HG03469 (cell line): ENCODE measurements around the gene ARHGAP35.

Source experiments
- ATAC-seq: cut with Tn5 transposase; IDR thresholded peaks from one replicate; pipeline ENCODE4 v1.9.1; 2021; ENCODE audit warnings: mild to moderate bottlenecking, moderate library complexity, moderate number of reproducible peaks; ENCODE audit not compliant: unreplicated experiment

Gene ARHGAP35

DNA sequence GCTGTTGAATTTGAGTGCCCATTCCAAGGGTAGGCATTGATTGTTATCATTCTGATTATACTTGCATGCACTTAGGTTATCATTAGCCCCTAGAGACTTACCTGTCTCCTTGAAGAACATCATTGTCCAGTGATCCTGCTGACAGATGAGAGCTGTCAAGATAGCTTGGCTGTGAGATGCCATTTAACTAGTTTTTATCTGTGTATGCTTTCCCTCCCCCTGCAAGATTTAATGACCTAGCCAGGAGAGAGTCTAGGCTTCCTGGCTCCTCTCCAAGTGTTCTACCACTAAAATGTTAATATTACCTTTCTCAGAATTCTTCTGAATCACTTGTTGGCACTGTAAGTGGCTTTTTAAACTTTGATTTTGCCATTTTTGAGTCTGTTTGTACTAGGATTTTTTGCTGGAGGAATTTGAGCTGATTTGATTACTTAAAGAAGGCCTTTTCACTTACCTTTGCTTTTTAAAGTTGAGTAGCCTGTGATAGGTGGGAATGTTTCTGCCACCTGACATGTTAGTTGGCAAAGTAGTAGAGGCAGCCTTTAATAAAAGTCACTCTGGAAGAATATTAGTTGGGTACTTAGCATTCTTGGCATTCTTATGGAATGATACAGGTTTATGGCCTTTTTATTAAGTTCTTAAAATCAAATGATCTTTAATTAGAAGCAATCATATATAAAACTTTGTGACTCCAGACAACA is 41.1 kb downstream of the ARHGAP35 start:
- ATAC-seq, result no peak

DNA sequence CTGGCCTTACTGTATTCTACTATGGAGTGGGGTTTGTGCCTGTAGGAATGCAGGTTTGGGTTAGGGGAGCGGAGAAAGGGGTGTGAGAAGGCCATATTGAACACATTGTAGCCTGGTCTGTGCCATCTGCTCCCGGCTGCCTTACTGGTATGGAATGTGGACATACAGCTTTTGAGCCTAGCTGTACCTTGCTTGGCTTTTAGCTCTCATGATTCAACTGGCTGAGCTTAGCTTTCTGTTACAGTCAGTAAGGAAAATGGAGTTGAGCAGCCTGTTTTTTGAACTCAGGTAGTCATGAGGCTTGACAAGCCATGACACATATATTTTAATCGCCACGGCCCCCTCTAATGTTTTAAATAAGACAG is 41.6 kb downstream of the ARHGAP35 start:
- no peak for ATAC-seq

DNA sequence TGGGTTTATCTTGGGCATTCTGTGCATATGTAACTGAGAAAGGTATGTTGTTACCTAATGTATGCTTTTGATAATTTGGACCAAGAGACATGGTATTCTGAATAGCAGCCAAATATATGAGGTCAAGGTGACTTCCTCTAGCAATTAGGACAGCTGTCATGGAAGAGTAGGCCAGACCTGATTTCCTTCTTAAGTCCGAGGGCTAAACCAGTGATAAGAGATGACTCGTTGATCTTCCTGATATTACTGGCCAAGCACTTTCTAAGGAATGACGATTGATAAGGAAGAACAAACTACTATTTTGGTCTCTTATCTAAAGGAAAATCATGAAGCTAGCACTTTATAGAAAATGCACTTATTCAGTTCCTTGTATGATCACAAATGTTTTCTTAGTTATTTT is 42.7 kb downstream of the ARHGAP35 start:
- no peak for ATAC-seq

DNA sequence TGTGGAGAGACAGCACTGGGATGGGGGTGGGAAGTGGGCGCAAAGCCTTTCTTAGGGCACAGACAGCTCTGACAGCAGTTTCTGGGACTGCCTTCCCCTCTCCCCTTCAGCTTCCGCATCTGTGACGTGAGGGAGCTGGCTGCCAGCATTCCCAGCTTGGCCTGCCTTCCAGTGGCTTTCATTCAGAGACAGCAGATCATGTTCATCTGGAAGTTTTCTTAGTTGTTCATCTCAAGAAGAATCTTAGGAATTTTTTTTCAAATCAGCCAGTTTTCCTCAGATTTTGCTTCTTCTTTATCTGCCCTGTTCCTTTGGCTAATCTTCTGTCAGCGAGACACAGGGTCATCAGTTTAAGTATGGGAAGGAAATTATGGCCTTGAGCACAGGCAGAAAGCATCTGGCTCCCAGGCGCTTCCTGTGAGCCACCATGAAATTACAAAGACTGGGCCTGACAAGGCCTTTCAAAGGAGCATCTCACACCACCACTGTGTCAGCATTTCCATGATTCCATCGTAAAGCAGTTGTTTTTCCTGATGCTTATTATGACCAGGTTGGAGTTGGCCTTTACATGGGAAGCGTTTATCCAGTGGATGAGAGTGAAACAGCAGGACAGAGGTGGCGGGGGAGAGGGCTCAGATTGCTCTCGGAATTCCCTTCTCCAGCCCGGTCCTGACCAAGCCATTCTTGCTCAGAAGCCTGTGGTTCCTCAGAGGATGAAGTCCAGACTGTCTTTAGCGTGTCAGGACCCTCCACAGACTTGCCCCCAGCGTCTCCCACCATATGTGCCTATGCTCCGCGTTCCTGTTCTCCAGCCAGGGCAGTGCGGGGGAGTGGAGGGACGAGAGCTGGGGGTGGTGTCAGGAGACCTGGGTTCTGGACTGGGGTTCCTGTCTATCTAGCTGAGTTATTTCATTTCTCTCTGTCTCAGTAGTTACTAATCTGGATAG is 43.6 kb downstream of the ARHGAP35 start:
- ATAC-seq, result no peak

DNA sequence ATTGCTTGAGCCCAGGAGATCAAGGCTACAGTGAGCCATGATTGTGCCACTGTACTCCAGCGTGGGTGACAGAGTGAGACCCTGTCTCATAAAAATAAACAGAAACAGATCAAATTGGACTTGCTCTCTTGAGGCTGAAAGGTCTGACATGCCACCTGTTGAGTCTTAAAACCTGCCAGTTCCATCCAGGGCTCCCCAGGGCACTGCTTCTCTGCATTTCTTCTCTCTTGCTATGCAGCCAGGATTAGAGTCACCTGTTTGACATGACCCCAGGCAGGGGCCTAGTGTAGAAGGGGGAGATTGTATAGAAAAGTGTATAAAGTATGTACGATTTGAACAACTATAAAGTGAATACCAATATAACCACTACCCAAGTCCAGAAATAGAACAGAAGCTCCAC is 45.4 kb downstream of the ARHGAP35 start:
- ATAC-seq, result no peak

DNA sequence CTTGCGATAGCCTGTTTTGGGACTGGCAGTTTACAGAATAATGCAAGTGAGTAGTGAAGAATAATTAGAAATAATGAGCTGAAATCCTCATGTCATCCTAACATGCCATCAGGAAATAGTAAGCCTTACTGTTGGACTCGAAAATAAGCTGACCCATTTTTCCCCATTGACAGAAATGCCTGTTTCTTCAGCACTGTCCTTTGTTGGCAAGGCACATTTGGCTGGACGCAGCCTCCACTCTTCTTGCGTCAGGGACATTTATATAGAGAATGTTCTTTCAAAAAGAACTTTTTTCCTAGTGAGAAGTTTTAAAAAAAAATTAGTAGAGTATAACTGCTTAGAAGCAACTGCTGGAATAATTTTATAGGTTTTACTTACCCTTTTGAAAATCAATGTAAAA is 47.1 kb downstream of the ARHGAP35 start:
- no peak for ATAC-seq

DNA sequence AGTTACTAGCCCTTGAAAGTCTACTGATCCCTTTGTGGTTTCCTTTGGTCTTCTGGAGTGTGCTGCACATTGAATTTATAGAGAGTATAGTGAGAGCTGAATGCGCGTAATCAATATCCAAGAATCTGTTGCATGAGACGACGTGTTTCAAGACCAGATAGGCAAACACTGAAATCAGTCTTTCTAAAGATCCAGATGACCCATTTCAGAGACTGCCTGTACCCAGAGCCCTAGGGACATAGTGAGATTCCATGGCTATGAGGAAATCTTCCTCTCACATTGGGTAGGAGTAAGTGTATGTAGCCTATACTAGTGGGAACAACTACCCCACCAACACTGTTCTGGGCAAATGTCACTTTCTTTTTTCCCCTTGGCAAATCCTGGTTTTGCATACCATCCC is 48.6 kb downstream of the ARHGAP35 start:
- ATAC-seq, result no peak
